Prostate gland (tissue), 2 donors: ENCODE data around the gene COA8. TPM values are rescaled to one million over a fixed set of nuclear protein-coding genes. Genes with fewer than 3 reads are reported as not detected.

Experiments used
- DNase-seq: peaks from one replicate; pipeline ENCODE4 v3.0.0-alpha.2; 2019; ENCODE audit warnings: low spot score
- H3K27ac ChIP-seq, 2 donors: fragments of 200-600 bp; sonication (generic); 2 replicates each; pipeline ENCODE4 v1.5.1; 2017 to 2019
- H3K27me3 ChIP-seq: fragments of 200-600 bp; sonication (generic); replicated peaks from 2 replicates; pipeline ENCODE4 v1.5.1; 2019; ENCODE audit not compliant: insufficient read depth
- H3K36me3 ChIP-seq, 2 donors: fragments of 200-600 bp; sonication (generic); 1 replicate in 1 of 2; 2 replicates in 1 of 2; pipeline versions ENCODE4 v1.5.1 to v1.8.1; 2017 to 2019
- H3K4me1 ChIP-seq: fragments of 200-600 bp; sonication (generic); replicated peaks from 2 replicates; pipeline ENCODE4 v1.5.1; 2019
- H3K4me3 ChIP-seq, 2 donors: fragments of 200-600 bp; sonication (generic); 2 replicates each; pipeline ENCODE4 v1.5.1; 2017 to 2019
- H3K9me3 ChIP-seq: fragments of 200-600 bp; sonication (generic); 2 replicates; pipeline ENCODE4 v1.5.1; 2017
- POLR2A ChIP-seq: fragments of 450-650 bp; IDR thresholded peaks from one replicate; pipeline ENCODE4 v1.6.1; 2016; ENCODE audit warnings: antibody characterized with exemption, mild to moderate bottlenecking
- POLR2AphosphoS5 ChIP-seq: sonication (generic); formaldehyde crosslinking; IDR thresholded peaks from one replicate; pipeline ENCODE4 v1.6.1; 2017; ENCODE audit warnings: antibody characterized with exemption
- WGBS: methylation state at CpG from one replicate; pipeline ENCODE4 v1.1.5; 2018; 5-methylcytosine and 5-hydroxymethylcytosine counted together
- intact Hi-C: fragments of 100-400 bp; cut with DNase I; formaldehyde crosslinking; loops from one replicate; pipeline ENCODE4 v1.14.2; 2022
- total RNA-seq, 2 donors: library from RNA; depleted of rRNA; stranded (reverse); fragments of >200 nt; gene quantifications; one replicate each; pipeline ENCODE4 v1.1.0, GENCODE V29; 2016
- TF ChIP-seq, protein P1 (sequence below), 4 experiments: fragments of 200-600 bp in 2 of 4; fragments of 450-650 bp in 2 of 4; sonication (generic) in 2 of 4; IDR thresholded peaks; 1 replicate in 3 of 4; 2 replicates in 1 of 4; pipeline ENCODE4 v1.5.1; 2016 to 2019; ENCODE audit warnings: antibody characterized with exemption in 4 of 4, mild to moderate bottlenecking in 2 of 4, moderate library complexity in 2 of 4

The COA8 gene
- total RNA-seq, 2 donors from 2014 or later, result 24.3 to 24.9 TPM

DNA sequence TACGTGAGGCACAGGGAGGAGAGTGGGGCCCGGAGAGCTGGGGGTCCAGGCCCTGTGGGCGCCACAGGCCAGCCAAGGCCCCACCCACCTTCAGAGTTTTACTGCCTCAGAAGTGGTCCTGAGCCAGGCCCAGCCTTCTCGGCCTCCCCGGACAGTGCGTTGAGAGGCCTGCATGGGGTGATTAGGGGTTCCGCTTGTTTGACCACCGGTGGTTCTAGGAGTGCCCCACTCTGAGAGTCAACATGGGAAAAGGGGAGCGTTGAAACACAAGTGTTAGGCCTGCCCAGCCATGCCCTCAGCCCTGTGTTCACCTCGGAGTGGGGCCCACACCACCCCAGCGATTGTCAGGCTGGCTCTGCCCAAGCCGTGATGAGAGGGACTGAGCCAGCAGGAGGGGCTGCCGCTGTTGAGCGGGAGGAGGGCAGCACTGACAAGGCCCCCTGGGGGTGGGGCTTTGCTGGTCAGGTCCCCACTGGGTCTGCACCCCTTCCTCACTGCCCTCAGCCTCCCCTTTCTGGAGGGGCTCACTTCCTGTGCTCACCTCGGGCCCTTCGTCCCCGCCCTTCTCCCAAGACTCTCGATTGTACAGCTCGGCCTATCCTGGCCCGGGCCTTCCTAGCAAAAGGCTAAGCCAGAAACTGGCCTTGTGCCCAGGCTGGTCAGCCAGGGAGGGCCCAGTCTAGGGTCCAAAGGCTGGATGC is 44.9 kb upstream of the COA8 start:
- H3K36me3 ChIP-seq, result no peaks in the 10 kb centered on the region
- no peak for DNase-seq
- WGBS, result 14% methylated on average over 20 of the region's 20 CpGs
- no peaks in the 10 kb centered on the region for H3K27me3 ChIP-seq
- H3K27ac ChIP-seq, result peak overlapping the region; percentile 68 to 92
- TF ChIP-seq, protein P1, sequence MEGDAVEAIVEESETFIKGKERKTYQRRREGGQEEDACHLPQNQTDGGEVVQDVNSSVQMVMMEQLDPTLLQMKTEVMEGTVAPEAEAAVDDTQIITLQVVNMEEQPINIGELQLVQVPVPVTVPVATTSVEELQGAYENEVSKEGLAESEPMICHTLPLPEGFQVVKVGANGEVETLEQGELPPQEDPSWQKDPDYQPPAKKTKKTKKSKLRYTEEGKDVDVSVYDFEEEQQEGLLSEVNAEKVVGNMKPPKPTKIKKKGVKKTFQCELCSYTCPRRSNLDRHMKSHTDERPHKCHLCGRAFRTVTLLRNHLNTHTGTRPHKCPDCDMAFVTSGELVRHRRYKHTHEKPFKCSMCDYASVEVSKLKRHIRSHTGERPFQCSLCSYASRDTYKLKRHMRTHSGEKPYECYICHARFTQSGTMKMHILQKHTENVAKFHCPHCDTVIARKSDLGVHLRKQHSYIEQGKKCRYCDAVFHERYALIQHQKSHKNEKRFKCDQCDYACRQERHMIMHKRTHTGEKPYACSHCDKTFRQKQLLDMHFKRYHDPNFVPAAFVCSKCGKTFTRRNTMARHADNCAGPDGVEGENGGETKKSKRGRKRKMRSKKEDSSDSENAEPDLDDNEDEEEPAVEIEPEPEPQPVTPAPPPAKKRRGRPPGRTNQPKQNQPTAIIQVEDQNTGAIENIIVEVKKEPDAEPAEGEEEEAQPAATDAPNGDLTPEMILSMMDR (IDR thresholded peaks at IDR 0.05), result no peak
- no peak for TF ChIP-seq POLR2A
- TF ChIP-seq POLR2AphosphoS5, result no peak
- intact Hi-C loops, result loop anchor here (1.0 kb wide), 1 partner anchor 29 kb away; no protein-coding TSS in a partner anchor
- no peak overlapping the region for H3K4me3 ChIP-seq
- H3K9me3 ChIP-seq, result no peaks in the 10 kb centered on the region
- H3K4me1 ChIP-seq, result peaks cover 23% of the 10 kb centered on the region

DNA sequence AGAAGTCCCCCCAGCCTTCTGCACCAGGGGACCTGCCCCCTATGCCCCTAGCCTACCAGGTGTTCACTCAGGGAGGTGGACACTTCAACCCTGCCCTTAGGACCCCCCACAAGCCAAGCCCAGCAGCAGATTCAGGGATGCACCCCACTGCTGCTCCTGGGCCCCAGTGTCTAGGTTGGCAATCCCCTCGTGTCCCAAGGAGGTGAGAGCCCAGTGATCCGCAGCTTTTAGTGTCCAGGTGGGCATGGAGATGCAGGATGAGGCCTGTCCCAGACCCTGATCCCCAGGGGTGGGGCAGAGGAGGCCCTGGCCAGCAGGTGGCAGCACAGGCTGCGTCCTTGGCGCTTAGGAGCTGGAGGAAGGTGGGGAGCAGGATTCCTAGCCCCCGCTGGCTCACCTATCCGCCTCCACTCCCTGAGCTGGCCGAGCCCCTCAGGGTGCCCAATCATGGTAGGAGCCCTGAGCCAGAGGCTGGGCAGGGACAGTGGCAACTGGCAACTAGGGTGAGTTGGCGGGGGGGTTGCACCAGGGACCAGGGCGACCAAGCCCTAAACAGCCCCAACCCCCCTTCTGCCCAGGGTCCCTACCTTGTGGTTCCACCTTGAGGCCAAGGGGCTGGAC is 44.2 kb upstream of the COA8 start:
- H3K36me3 ChIP-seq, result no peaks in the 10 kb centered on the region
- intact Hi-C loops, result loop anchor here (1.0 kb wide), 1 partner anchor 29 kb away; no protein-coding TSS in a partner anchor
- peak overlapping the region; percentile 68 to 92 for H3K27ac ChIP-seq
- H3K4me3 ChIP-seq, result no peak overlapping the region
- peak; percentile 54 for DNase-seq
- H3K9me3 ChIP-seq, result no peaks in the 10 kb centered on the region
- no peaks in the 10 kb centered on the region for H3K27me3 ChIP-seq
- WGBS, result 52% methylated on average over 9 of the region's 9 CpGs
- peaks cover 24% of the 10 kb centered on the region for H3K4me1 ChIP-seq
- TF ChIP-seq, protein P1 (IDR thresholded peaks at IDR 0.05), result peak; percentile 94 to 96 (median 95)
- TF ChIP-seq POLR2AphosphoS5 (no peak), POLR2A (no peak)

DNA sequence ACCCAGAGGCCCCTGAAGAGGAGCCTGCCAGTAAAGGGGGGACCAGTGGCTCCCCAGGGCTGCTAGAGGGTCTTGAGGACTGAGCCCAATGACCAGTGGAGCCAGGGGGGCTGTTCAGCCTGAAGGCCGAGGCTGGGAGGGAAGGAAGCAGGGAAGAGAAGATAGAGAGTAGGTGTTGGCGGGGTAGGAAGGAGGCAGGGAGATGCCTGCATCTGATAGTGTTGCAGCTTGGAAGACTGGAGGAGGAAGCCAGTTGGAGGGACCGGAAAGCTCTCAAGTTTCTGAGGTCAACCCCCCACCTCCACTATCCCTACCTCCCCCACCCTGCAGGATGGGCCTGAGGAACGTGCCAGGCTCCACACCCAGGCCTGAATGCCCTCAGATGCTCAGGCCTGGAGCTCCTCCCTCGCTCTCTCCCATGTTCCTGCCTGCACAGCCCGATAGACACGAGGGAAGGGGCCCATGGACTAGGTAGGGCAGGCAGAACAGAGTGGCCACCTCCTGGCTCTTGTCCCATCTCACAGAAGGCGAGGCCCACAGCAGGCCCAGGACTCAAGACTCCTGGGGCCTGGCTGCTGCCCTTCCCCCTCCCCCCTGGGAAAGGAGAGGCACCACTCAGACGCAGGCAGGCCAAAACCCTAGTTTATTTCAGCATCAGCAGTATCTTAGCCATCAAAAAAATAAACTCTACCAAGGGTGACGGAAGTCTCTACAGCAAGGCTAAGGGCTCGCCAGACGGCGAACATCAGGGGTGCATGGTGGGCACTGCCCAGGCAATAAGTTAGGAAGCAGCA is 43.5 kb upstream of the COA8 start:
- TF ChIP-seq POLR2AphosphoS5, result no peak
- TF ChIP-seq, protein P1 (IDR thresholded peaks at IDR 0.05), result no peak
- TF ChIP-seq POLR2A, result no peak
- 36% methylated on average over 12 of the region's 13 CpGs for WGBS
- peak overlapping the region; percentile 68 to 92 for H3K27ac ChIP-seq
- H3K4me1 ChIP-seq, result peaks cover 24% of the 10 kb centered on the region
- H3K9me3 ChIP-seq, result no peaks in the 10 kb centered on the region
- H3K4me3 ChIP-seq, result no peak overlapping the region
- H3K36me3 ChIP-seq, result no peaks in the 10 kb centered on the region
- intact Hi-C loops, result no loop called here
- H3K27me3 ChIP-seq, result no peaks in the 10 kb centered on the region
- DNase-seq, result no peak

DNA sequence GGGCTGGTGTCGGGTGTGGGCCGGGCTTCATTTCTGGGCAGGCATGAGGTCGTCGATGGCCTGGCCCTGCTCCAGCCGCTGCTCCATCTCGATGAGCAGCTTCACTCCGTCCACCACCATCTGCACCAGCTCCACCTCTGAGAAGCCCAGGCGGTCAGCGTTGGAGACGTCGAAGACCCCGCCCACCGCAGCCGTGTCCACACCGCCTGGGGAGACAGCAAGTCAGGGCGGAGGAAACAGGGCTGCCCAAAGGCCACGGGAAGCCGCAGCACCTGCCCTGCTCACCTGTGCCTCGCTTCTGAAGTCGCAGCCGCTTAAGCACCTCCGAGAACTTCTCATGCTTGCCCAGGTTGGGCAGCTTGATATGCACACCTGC is 42.9 kb upstream of the COA8 start:
- intact Hi-C loops, result no loop called here
- H3K27ac ChIP-seq, result peak overlapping the region; percentile 86 to 92
- H3K4me1 ChIP-seq, result peaks cover 30% of the 10 kb centered on the region
- DNase-seq, result no peak
- no peak overlapping the region for H3K4me3 ChIP-seq
- 50% methylated on average over 21 of the region's 22 CpGs for WGBS
- H3K9me3 ChIP-seq, result no peaks in the 10 kb centered on the region
- TF ChIP-seq POLR2AphosphoS5, result no peak
- TF ChIP-seq, protein P1 (IDR thresholded peaks at IDR 0.05), result no peak
- TF ChIP-seq POLR2A, result no peak
- H3K36me3 ChIP-seq, result no peaks in the 10 kb centered on the region
- no peaks in the 10 kb centered on the region for H3K27me3 ChIP-seq
